Prostate gland (tissue), 2 donors: ENCODE data around the gene TOPAZ1. TPM values are rescaled to one million over a fixed set of nuclear protein-coding genes. Genes with fewer than 3 reads are reported as not detected.

Experiments used
- DNase-seq: peaks from one replicate; pipeline ENCODE4 v3.0.0-alpha.2; 2019; ENCODE audit warnings: low spot score
- H3K27ac ChIP-seq, 2 donors: fragments of 200-600 bp; sonication (generic); 2 replicates each; pipeline ENCODE4 v1.5.1; 2017 to 2019
- H3K27me3 ChIP-seq: fragments of 200-600 bp; sonication (generic); replicated peaks from 2 replicates; pipeline ENCODE4 v1.5.1; 2019; ENCODE audit not compliant: insufficient read depth
- H3K36me3 ChIP-seq, 2 donors: fragments of 200-600 bp; sonication (generic); 1 replicate in 1 of 2; 2 replicates in 1 of 2; pipeline versions ENCODE4 v1.5.1 to v1.8.1; 2017 to 2019
- H3K4me1 ChIP-seq: fragments of 200-600 bp; sonication (generic); replicated peaks from 2 replicates; pipeline ENCODE4 v1.5.1; 2019
- H3K4me3 ChIP-seq, 2 donors: fragments of 200-600 bp; sonication (generic); 2 replicates each; pipeline ENCODE4 v1.5.1; 2017 to 2019
- H3K9me3 ChIP-seq: fragments of 200-600 bp; sonication (generic); 2 replicates; pipeline ENCODE4 v1.5.1; 2017
- POLR2A ChIP-seq: fragments of 450-650 bp; IDR thresholded peaks from one replicate; pipeline ENCODE4 v1.6.1; 2016; ENCODE audit warnings: antibody characterized with exemption, mild to moderate bottlenecking
- POLR2AphosphoS5 ChIP-seq: sonication (generic); formaldehyde crosslinking; IDR thresholded peaks from one replicate; pipeline ENCODE4 v1.6.1; 2017; ENCODE audit warnings: antibody characterized with exemption
- WGBS: methylation state at CpG from one replicate; pipeline ENCODE4 v1.1.5; 2018; 5-methylcytosine and 5-hydroxymethylcytosine counted together
- intact Hi-C: fragments of 100-400 bp; cut with DNase I; formaldehyde crosslinking; loops from one replicate; pipeline ENCODE4 v1.14.2; 2022
- total RNA-seq, 2 donors: library from RNA; depleted of rRNA; stranded (reverse); fragments of >200 nt; gene quantifications; one replicate each; pipeline ENCODE4 v1.1.0, GENCODE V29; 2016
- TF ChIP-seq, protein P1 (sequence below), 4 experiments: fragments of 200-600 bp in 2 of 4; fragments of 450-650 bp in 2 of 4; sonication (generic) in 2 of 4; IDR thresholded peaks; 1 replicate in 3 of 4; 2 replicates in 1 of 4; pipeline ENCODE4 v1.5.1; 2016 to 2019; ENCODE audit warnings: antibody characterized with exemption in 4 of 4, mild to moderate bottlenecking in 2 of 4, moderate library complexity in 2 of 4

TOPAZ1 gene
- total RNA-seq, 2 donors from 2014 or later = 3.4 TPM; not detected in 1

DNA sequence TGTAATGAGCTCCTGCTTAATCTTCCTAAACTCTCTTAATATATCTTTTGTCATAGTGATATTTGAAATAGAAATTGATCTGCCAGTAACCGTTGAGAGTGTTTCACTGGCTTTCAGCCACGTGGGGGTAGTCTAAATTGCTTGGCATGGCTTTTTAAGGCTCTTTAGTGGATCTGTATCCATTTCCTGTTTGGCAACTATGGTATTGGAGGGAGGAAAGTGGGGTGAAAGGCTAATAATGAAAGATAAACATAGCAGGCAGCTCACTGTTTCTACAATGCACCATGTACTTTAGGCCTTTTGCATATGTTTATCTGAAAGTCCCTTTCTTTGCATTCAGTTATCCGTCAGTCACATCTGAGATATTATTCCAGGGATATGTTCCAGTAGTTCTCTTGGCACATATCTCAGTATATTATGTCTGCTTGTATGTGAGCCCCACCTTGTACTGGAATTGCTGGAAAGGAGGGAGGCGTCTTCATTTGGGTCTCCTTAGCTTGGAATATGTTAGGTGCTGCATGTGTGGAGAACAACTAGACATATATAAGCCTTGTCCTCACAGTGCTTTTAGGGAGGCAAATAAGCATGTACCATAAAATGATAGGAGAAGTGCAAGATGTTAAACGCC is 10.8 kb downstream of the TOPAZ1 start:
- WGBS = 35% methylated on average over 5 of the region's 5 CpGs
- Histone ChIP-seq H3K4me3 (no peak overlapping the region), H3K27me3 (no peaks in the 10 kb centered on the region), H3K27ac (no peak overlapping the region), H3K9me3 (no peaks in the 10 kb centered on the region), H3K4me1 (no peaks in the 10 kb centered on the region), H3K36me3 (no peaks in the 10 kb centered on the region)
- intact Hi-C loops = no loop called here
- TF ChIP-seq, protein P1, sequence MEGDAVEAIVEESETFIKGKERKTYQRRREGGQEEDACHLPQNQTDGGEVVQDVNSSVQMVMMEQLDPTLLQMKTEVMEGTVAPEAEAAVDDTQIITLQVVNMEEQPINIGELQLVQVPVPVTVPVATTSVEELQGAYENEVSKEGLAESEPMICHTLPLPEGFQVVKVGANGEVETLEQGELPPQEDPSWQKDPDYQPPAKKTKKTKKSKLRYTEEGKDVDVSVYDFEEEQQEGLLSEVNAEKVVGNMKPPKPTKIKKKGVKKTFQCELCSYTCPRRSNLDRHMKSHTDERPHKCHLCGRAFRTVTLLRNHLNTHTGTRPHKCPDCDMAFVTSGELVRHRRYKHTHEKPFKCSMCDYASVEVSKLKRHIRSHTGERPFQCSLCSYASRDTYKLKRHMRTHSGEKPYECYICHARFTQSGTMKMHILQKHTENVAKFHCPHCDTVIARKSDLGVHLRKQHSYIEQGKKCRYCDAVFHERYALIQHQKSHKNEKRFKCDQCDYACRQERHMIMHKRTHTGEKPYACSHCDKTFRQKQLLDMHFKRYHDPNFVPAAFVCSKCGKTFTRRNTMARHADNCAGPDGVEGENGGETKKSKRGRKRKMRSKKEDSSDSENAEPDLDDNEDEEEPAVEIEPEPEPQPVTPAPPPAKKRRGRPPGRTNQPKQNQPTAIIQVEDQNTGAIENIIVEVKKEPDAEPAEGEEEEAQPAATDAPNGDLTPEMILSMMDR (IDR thresholded peaks at IDR 0.05) = no peak
- no peak for TF ChIP-seq POLR2A
- TF ChIP-seq POLR2AphosphoS5 = no peak
- DNase-seq = no peak

DNA sequence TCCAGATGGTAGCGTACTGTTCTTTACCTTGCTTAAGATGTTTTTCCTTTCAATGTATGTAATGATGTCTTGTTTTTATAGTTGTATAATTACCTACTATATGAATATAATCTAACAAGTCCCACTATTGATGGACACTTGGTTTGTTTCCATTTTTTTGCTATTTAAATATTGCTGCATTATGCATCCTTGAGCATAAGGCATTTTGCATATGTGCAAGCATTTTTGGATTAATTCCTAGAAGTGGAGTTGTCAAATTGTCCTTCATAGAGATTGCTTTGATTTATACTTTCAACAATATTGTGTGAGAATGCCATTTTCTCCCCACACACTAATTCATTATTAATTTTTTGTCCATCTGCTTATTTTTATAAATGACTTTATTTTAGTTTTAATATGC is 17.7 kb downstream of the TOPAZ1 start:
- Histone ChIP-seq H3K27ac (no peak overlapping the region), H3K36me3 (no peaks in the 10 kb centered on the region), H3K4me3 (no peak overlapping the region), H3K4me1 (no peaks in the 10 kb centered on the region), H3K9me3 (no peaks in the 10 kb centered on the region), H3K27me3 (no peaks in the 10 kb centered on the region)
- intact Hi-C loops = no loop called here
- TF ChIP-seq POLR2A (no peak), POLR2AphosphoS5 (no peak)
- TF ChIP-seq, protein P1 (IDR thresholded peaks at IDR 0.05) = no peak
- DNase-seq = no peak
- WGBS = 91% methylated on average over 1 of the region's 1 CpG

DNA sequence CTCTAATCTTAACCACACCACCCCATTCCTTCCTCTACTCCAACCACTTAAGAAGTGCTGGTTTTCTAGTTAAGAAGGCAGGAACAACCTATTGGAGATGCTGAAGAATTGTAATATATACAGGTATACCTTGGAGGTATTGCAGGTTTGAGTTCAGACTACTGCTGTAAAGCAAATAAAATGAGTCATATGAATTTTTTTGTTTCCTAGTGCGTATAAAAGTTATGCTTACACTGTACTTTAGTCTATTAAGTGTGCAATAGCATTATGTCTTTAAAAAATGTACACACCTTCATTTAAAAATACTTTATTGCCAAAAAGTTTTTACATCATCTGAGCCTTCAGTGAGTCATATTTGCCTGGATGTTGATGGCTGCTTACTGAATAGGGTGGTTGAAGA is 22.5 kb downstream of the TOPAZ1 start:
- WGBS = 54% methylated on average over 1 of the region's 1 CpG
- Histone ChIP-seq H3K27me3 (no peaks in the 10 kb centered on the region), H3K9me3 (no peaks in the 10 kb centered on the region), H3K4me1 (no peaks in the 10 kb centered on the region), H3K4me3 (no peak overlapping the region), H3K36me3 (no peaks in the 10 kb centered on the region), H3K27ac (no peak overlapping the region)
- no peak for DNase-seq
- TF ChIP-seq, protein P1 (IDR thresholded peaks at IDR 0.05) = no peak
- TF ChIP-seq POLR2AphosphoS5 (no peak), POLR2A (no peak)
- intact Hi-C loops = no loop called here

GRCh38 chr3:44265815-44266214 is 24.1 kb downstream of the TOPAZ1 start:
- TF ChIP-seq POLR2AphosphoS5 = no peak
- TF ChIP-seq, protein P1 (IDR thresholded peaks at IDR 0.05) = no peak
- TF ChIP-seq POLR2A = no peak
- H3K9me3 ChIP-seq = no peaks in the 10 kb centered on the region
- WGBS = 48% methylated on average over 3 of the region's 3 CpGs

DNA sequence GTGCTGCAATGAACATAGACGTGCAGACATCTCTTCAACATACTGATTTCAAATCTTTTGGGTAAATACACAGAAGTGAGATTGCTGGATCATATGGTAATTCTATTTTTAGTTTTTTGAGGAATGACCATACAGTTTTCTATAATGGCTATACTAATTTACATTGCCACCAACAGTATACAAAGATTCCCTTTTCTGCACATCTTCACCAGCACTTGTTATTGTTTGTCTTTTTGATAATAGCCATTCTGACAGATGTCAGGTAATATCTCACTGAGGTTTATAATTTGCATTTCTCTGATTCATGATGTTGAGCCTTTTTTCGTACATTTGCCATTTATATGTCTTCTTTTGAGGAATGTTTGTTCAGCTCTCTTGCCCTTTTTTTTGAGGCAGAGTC is 30.5 kb downstream of the TOPAZ1 start:
- WGBS = 72% methylated on average over 2 of the region's 2 CpGs
- Histone ChIP-seq H3K27ac (no peak overlapping the region), H3K9me3 (no peaks in the 10 kb centered on the region), H3K27me3 (no peaks in the 10 kb centered on the region), H3K4me1 (no peaks in the 10 kb centered on the region), H3K36me3 (no peaks in the 10 kb centered on the region), H3K4me3 (no peak overlapping the region)
- no peak for DNase-seq
- TF ChIP-seq, protein P1 (IDR thresholded peaks at IDR 0.05) = no peak
- TF ChIP-seq POLR2AphosphoS5 (no peak), POLR2A (no peak)
- intact Hi-C loops = no loop called here

More at GRCh38 chr3:44265815-44266214, 24.1 kb downstream of the TOPAZ1 start:
- Histone ChIP-seq H3K4me1 (no peaks in the 10 kb centered on the region), H3K27ac (no peak overlapping the region), H3K4me3 (no peak overlapping the region), H3K36me3 (no peaks in the 10 kb centered on the region), H3K27me3 (no peaks in the 10 kb centered on the region)
- DNase-seq = no peak
- intact Hi-C loops = no loop called here
